Osteoblast (primary cell): Measurements from ENCODE around the gene P2RY14. TPM values are rescaled to one million over a fixed set of nuclear protein-coding genes. Genes with fewer than 3 reads are reported as not detected.

Experiments
- DNase-seq: peaks from one replicate; pipeline ENCODE4 v3.0.0; 2011; ENCODE audit warnings: low spot score, mixed read lengths; ENCODE audit not compliant: insufficient read length; ENCODE audit errors: missing footprints
- H2AFZ ChIP-seq: 2 replicates; pipeline ENCODE4 v1.6.0; 2011; ENCODE audit warnings: mild to moderate bottlenecking, low read length
- H3K27ac ChIP-seq: 2 replicates; pipeline ENCODE4 v1.5.1; 2011; ENCODE audit warnings: mild to moderate bottlenecking, low read depth, low read length, moderate library complexity
- H3K27me3 ChIP-seq: 2 replicates; pipeline ENCODE4 v1.6.0; 2012; ENCODE audit warnings: mild to moderate bottlenecking, control low read depth, inconsistent platforms, low read length, moderate library complexity; ENCODE audit not compliant: insufficient read depth
- H3K36me3 ChIP-seq: 2 replicates; pipeline ENCODE4 v1.5.1; 2011; ENCODE audit warnings: mild to moderate bottlenecking, low read length, control low read depth, moderate library complexity; ENCODE audit not compliant: insufficient read depth
- H3K4me1 ChIP-seq: 2 replicates; pipeline ENCODE4 v1.5.1; 2011; ENCODE audit warnings: mild to moderate bottlenecking, low read length, control low read depth, moderate library complexity; ENCODE audit not compliant: insufficient read depth
- H3K4me2 ChIP-seq: 2 replicates; pipeline ENCODE4 v1.6.0; 2011; ENCODE audit warnings: mild to moderate bottlenecking, low read length; ENCODE audit not compliant: insufficient read depth
- H3K4me3 ChIP-seq: fragments of 200-600 bp; sonication (generic); 3 replicates; pipeline ENCODE4 v1.5.1; 2012; ENCODE audit warnings: mild to moderate bottlenecking, low read length, inconsistent platforms; ENCODE audit not compliant: insufficient read depth
- H3K79me2 ChIP-seq: 2 replicates; pipeline ENCODE4 v1.6.0; 2012; ENCODE audit warnings: mild to moderate bottlenecking, low read length, control low read depth, inconsistent platforms; ENCODE audit not compliant: insufficient read depth
- H3K9me3 ChIP-seq: 2 replicates; pipeline ENCODE4 v1.5.1; 2011; ENCODE audit warnings: low read depth, low read length, control low read depth
- H4K20me1 ChIP-seq: 2 replicates; pipeline ENCODE4 v1.6.0; 2012; ENCODE audit warnings: mild to moderate bottlenecking, low read length, control low read depth; ENCODE audit not compliant: insufficient read depth
- CTCF ChIP-seq: IDR thresholded peaks from 2 replicates; pipeline ENCODE4 v1.5.1; 2011; ENCODE audit warnings: mild to moderate bottlenecking, low read depth, low read length, moderate library complexity; ENCODE audit errors: extremely low read depth
- total RNA-seq: library from RNA; depleted of rRNA; stranded (reverse); fragments of >200 nt; gene quantifications from 2 replicates; pipeline ENCODE4 v1.2.3, GENCODE V29; 2012

Gene P2RY14
- total RNA-seq, 1 donor, result not detected

- Histone ChIP-seq H3K36me3 (no peaks in the 10 kb centered on the region), H3K27ac (no peak overlapping the region), H3K79me2 (no peaks in the 10 kb centered on the region), H3K4me2 (no peak overlapping the region), H3K27me3 (no peaks in the 10 kb centered on the region), H3K9me3 (no peaks in the 10 kb centered on the region), H4K20me1 (no peaks in the 10 kb centered on the region), H3K4me3 (no peak overlapping the region), H3K4me1 (no peaks in the 10 kb centered on the region), H2AFZ (no peak overlapping the region)
- TF ChIP-seq CTCF, result no peak
- DNase-seq, result no peak
Observed at GRCh38 chr3:151289445-151289844, 11.1 kb upstream of the P2RY14 start.

DNA sequence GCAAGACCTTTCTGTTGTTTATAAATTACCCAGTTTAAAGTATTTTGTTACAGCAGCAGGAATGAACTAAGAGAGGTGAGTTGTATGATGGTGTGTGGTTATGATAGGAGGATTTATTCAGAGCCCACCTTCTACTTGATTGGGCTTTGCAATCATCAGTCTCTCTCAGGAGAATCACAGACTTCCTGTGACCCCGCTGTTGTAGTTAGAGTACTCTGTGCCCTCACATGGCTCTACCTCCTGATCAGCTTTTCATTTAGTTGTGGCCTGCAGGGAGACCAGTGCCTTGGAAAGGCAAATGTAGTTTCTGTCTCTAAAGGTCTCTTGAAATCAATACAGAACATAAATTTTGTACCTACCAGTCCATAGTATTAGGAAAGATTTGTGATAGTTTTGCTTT, 7.6 kb upstream of the P2RY14 start:
- Histone ChIP-seq H3K4me1 (peaks cover 6% of the 10 kb centered on the region), H3K36me3 (no peaks in the 10 kb centered on the region), H3K27ac (no peak overlapping the region), H3K27me3 (no peaks in the 10 kb centered on the region), H3K9me3 (no peaks in the 10 kb centered on the region), H2AFZ (no peak overlapping the region), H3K79me2 (no peaks in the 10 kb centered on the region), H3K4me2 (no peak overlapping the region), H4K20me1 (no peaks in the 10 kb centered on the region), H3K4me3 (no peak overlapping the region)
- no peak for TF ChIP-seq CTCF
- DNase-seq, result no peak

DNA sequence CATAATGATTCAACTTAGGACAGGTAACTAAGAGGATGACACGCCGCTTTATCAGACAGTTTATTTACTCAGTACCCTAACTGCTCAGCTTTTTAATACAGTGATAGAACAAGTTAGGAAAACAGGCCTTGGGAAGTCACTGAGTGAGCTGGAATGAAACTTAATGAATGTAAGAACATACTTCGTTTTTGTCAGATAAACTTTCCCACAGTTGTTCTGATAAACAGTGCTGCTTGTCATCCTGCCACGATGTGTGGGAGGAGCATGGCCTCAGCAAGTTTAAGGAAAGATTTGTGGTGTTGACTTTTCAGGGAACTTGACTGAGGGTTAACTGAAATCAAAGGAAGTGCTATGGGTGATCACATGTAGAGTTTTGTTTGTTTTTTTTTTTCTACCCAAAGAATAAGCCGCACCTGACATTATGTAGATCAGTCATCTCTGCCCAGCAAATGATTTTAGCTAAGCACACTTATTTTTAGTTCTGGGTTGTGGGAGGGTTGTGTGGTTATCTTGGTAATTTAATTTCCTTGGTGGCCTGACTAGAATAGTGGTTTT, 5.6 kb upstream of the P2RY14 start:
- Histone ChIP-seq H3K4me2 (no peak overlapping the region), H2AFZ (no peak overlapping the region)
- no peak for DNase-seq

GRCh38 chr3:151283387-151283786, 5.0 kb upstream of the P2RY14 start:
- no peak for TF ChIP-seq CTCF
- Histone ChIP-seq H2AFZ (no peak overlapping the region), H3K9me3 (no peaks in the 10 kb centered on the region), H3K4me2 (no peak overlapping the region), H4K20me1 (no peaks in the 10 kb centered on the region), H3K27ac (peak overlapping the region; percentile 24), H3K4me3 (no peak overlapping the region), H3K27me3 (no peaks in the 10 kb centered on the region), H3K79me2 (no peaks in the 10 kb centered on the region), H3K4me1 (peaks cover 6% of the 10 kb centered on the region), H3K36me3 (no peaks in the 10 kb centered on the region)
- no peak for DNase-seq

More for the DNA sequence above, 5.6 kb upstream of the P2RY14 start:
- Histone ChIP-seq H3K36me3 (no peaks in the 10 kb centered on the region), H3K4me3 (no peak overlapping the region), H3K27ac (peak overlapping the region; percentile 24), H3K9me3 (no peaks in the 10 kb centered on the region), H3K4me1 (peaks cover 6% of the 10 kb centered on the region), H3K27me3 (no peaks in the 10 kb centered on the region), H3K79me2 (no peaks in the 10 kb centered on the region), H4K20me1 (no peaks in the 10 kb centered on the region)
- no peak for TF ChIP-seq CTCF
